Muscle of leg (tissue), 11 donors: Measurements from ENCODE around the gene XPO6. TPM values are rescaled to one million over a fixed set of nuclear protein-coding genes. Genes with fewer than 3 reads are reported as not detected.

Experiments
- DNase-seq: peaks from one replicate; pipeline ENCODE4 v3.0.0; 2013
- H3K27ac ChIP-seq: one replicate; pipeline ENCODE4 v1.5.1; 2013; ENCODE audit warnings: mild to moderate bottlenecking, low read length, control low read depth
- H3K27me3 ChIP-seq: one replicate; pipeline ENCODE4 v1.6.1; 2013; ENCODE audit warnings: low read length; ENCODE audit not compliant: control insufficient read depth, insufficient read depth
- H3K36me3 ChIP-seq: one replicate; pipeline ENCODE4 v1.6.1; 2013; ENCODE audit warnings: low read length; ENCODE audit not compliant: control insufficient read depth, insufficient read depth
- H3K4me1 ChIP-seq: one replicate; pipeline ENCODE4 v1.6.1; 2013; ENCODE audit warnings: low read length; ENCODE audit not compliant: control insufficient read depth, insufficient read depth
- H3K4me3 ChIP-seq: one replicate; pipeline ENCODE4 v1.5.1; 2013; ENCODE audit warnings: low read length, control low read depth
- H3K9me3 ChIP-seq: replicated peaks from 2 replicates; pipeline ENCODE4 v1.6.1; 2013; ENCODE audit warnings: low read depth, low read length; ENCODE audit not compliant: control insufficient read depth
- WGBS: methylation state at CpG from one replicate; pipeline ENCODE4 v1.1.5; 2013; ENCODE audit warnings: missing lambda C conversion rate; ENCODE audit not compliant: insufficient coverage; 5-methylcytosine and 5-hydroxymethylcytosine counted together
- polyA plus RNA-seq, 8 donors: library from polyadenylated mRNA; unstranded; fragments of 120-200 nt; gene quantifications; one replicate each; pipeline versions ENCODE4 v1.2.1 to v1.2.3, GENCODE V29; 2013; ENCODE audit warnings: inconsistent platforms in 1 of 8, low replicate concordance in 1 of 8; ENCODE audit not compliant: insufficient read length in 8 of 8, insufficient read depth in 1 of 8
- total RNA-seq: library from RNA; stranded (reverse); fragments of 120-200 nt; gene quantifications from one replicate; pipeline ENCODE4 v1.2.4, GENCODE V29; 2013

The XPO6 gene
- total and polyA plus RNA-seq, 9 donors = 45.8 to 66.3 (median 60.6) TPM

DNA sequence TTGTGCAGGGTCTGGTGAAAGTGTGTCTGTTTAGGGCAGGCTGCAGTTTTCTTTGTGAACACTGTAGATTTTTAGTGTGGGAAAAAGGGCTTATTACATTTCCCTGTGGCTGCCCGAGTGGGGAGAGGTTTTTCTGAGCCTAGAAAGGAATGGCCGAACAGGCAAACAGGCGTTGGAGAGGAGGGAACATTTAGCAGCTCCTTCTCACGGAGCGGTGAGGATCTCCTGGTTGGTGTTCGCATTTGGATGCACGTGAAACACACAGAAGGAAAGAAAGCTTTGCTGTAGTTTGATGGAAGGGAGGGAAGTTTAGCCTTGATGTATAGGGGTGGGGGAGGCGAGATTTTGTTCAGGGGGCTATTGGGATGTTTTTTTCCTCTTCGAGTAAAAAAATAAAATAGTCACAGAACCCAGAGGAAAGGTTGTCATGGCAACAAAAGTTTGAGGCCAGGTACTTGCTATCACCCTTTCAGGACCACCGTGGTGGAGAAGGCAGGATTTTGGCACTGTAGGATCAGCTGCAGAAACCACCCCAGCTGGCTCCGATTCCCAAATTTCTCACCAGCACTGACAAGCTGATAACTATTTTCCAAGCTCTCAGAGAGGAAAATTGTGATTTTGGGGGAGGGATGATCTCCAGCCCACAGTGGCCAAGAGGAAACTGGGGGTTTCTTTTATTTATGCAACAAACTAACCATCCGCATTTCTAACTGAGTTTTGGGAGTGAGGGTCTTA is 151.8 kb downstream of the XPO6 start:
- Histone ChIP-seq H3K9me3 (no peaks in the 10 kb centered on the region), H3K27me3 (peaks cover 47% of the 10 kb centered on the region), H3K36me3 (no peaks in the 10 kb centered on the region), H3K27ac (no peak overlapping the region), H3K4me3 (no peak overlapping the region), H3K4me1 (peaks cover 20% of the 10 kb centered on the region)
- 10% methylated on average over 7 of the region's 12 CpGs for WGBS
- peak; percentile 41 for DNase-seq

DNA sequence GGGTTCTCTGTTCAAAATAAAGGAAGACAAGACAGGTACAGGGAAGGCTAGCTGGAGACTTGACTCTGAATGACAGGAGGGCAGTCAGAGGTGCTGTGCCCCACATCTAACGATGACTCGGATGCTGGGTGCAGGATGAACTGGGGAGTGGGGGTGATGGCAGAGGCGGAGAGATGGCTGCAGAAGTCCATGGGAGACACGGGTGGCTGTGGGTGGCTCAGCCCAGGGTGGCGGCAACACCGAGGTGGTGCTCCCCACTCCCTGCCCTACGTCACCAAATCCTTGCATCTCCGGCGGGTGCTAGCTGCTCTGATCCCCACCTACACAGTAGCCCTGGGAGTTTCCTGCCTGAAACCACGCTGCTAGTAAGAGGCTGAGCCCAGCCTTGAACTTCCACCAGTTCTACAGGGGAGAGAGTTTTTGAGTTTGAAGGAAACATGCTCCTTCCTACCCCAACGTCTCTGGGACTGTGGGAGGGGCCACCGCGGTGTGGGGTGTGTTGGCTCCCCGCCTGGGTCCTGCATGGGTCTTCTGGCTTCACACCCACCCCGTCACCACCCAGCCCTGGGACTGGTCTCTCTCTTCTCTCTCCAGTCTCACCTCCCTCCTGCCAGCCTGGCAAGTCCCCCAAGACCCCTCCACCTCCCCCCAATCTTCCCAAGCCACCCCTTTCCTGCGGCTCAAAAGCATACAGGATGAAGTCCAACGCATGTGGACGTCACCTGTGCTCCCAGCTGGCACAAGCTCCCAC is 152.8 kb downstream of the XPO6 start:
- Histone ChIP-seq H3K4me3 (no peak overlapping the region), H3K36me3 (no peaks in the 10 kb centered on the region), H3K27ac (no peak overlapping the region), H3K4me1 (peaks cover 22% of the 10 kb centered on the region), H3K9me3 (no peaks in the 10 kb centered on the region), H3K27me3 (peaks cover 38% of the 10 kb centered on the region)
- whole genome bisulfite sequencing = 59% methylated on average over 8 of the region's 18 CpGs
- no peak for DNase-seq

- Histone ChIP-seq H3K4me3 (no peak overlapping the region), H3K9me3 (no peaks in the 10 kb centered on the region), H3K27me3 (peaks cover 35% of the 10 kb centered on the region), H3K27ac (no peak overlapping the region), H3K4me1 (peaks cover 18% of the 10 kb centered on the region), H3K36me3 (no peaks in the 10 kb centered on the region)
- WGBS = 80% methylated on average over 7 of the region's 8 CpGs
- DNase-seq = no peak
Observed at GRCh38 chr16:28057949-28058348, 153.8 kb downstream of the XPO6 start.

- no peak for DNase-seq
- Histone ChIP-seq H3K4me3 (no peak overlapping the region), H3K36me3 (no peaks in the 10 kb centered on the region), H3K9me3 (peaks cover 6% of the 10 kb centered on the region), H3K4me1 (peaks cover 2% of the 10 kb centered on the region), H3K27me3 (peaks cover 2% of the 10 kb centered on the region), H3K27ac (no peak overlapping the region)
- 23% methylated on average over 12 of the region's 15 CpGs for WGBS
Observed at GRCh38 chr16:28053461-28053860, 158.3 kb downstream of the XPO6 start.

DNA sequence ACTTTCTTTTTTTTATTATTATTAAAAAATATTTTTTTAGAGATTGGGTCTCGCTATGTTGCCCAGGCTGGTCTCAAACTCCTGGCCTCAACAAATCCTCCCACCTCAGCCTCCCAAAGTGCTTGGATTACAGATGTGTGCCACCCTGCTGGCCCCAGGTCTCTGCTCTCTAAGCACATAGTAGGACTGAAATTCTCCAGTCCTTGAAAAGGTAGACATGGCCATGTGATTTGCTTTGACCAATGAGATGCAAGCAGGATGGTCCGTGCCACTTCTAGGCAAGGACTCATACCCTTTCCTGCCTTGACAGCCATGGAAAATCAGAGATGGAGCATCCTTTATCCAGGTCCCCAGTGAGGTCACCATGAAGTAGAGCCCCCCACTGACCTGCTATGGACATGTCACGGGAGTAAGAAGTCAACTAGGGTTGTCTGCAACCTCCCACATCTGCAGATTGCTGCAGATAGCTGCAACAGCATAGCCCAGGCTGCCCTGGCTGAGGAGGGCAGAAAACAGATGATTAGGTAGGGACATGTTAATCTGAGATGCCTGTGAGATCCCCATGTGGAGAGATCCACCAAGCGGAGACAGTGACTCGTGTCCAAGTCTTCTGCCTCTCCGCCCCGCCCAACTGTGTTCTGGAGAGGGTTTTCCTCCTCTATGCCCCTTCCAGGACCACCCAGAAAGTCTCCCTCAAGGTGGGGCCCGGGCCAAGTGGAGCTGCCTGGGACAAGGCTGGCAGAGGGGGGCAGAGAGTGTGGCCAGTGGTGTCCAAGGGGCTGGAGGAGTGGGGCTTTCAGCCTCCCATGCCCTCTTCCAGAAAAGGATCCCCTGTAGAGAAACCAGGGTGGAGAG is 159.3 kb downstream of the XPO6 start:
- 64% methylated on average over 4 of the region's 8 CpGs for WGBS
- H3K4me3 ChIP-seq = no peak overlapping the region
- peaks cover 2% of the 10 kb centered on the region for H3K4me1 ChIP-seq
- no peaks in the 10 kb centered on the region for H3K36me3 ChIP-seq
- DNase-seq = no peak
- H3K27me3 ChIP-seq = peaks cover 2% of the 10 kb centered on the region
- no peak overlapping the region for H3K27ac ChIP-seq
- peaks cover 8% of the 10 kb centered on the region for H3K9me3 ChIP-seq

- no peak for DNase-seq
- Histone ChIP-seq H3K36me3 (no peaks in the 10 kb centered on the region), H3K4me1 (peaks cover 2% of the 10 kb centered on the region), H3K27me3 (peaks cover 2% of the 10 kb centered on the region), H3K9me3 (peaks cover 8% of the 10 kb centered on the region), H3K4me3 (no peak overlapping the region), H3K27ac (no peak overlapping the region)
- 65% methylated on average over 5 of the region's 7 CpGs for WGBS
Observed at GRCh38 chr16:28051486-28051885, 160.3 kb downstream of the XPO6 start.

Other genes starting within 250 kb of the XPO6 start
- 3.7 TPM for gene GSG1L, start 148.3 kb downstream of the XPO6 start, total RNA-seq
- 1 to 10 TPM; 1.5 to 4.3 (median 2.6) TPM for gene GSG1L, start 148.3 kb downstream of the XPO6 start, polyA plus RNA-seq
- gene SBK1, start 80.6 kb upstream of the XPO6 start, total RNA-seq = 2.9 TPM
- 10 to 100 TPM; 10.8 to 19.3 (median 16.5) TPM for gene SBK1, start 80.6 kb upstream of the XPO6 start, polyA plus RNA-seq
- 2.0 TPM for gene NPIPB6, start 151.5 kb upstream of the XPO6 start, total RNA-seq
- gene NPIPB6, start 151.5 kb upstream of the XPO6 start, polyA plus RNA-seq = 1 to 10 TPM in 2 of 8 donors, under 1 TPM in 4, not detected in 2; 0.34 to 2.3 (median 0.75) TPM
- gene EIF3CL, start 191.9 kb upstream of the XPO6 start, total RNA-seq = 60.2 TPM
- gene EIF3CL, start 191.9 kb upstream of the XPO6 start, polyA plus RNA-seq = 100 to 1,000 TPM in 1 of 8 donors, 10 to 100 TPM in 7; 42.2 to 119 (median 71.1) TPM